ENCODE measurements around the gene SPNS2. TPM values are rescaled to one million over a fixed set of nuclear protein-coding genes. Genes with fewer than 3 reads are reported as not detected.

The SPNS2 gene
- total and polyA plus RNA-seq, 2 experiments from 2014 or later = 1.7 to 2.3 TPM

GRCh38 chr17:4573115-4573514 lies 74.4 kb downstream of the SPNS2 start:
- TF ChIP-seq STAT1 (IDR thresholded peaks at IDR 0.05; ENCODE audit: unreplicated experiment) = no peak
- no peak for TF ChIP-seq ZNF331 (CRISPR knock-in tag; IDR thresholded peaks at IDR 0.05; ENCODE audit: low read depth)
- TF ChIP-seq CREB1 (CRISPR knock-in tag; IDR thresholded peaks at IDR 0.05; ENCODE audit: low read depth) = no peak
- TF ChIP-seq, protein P1, sequence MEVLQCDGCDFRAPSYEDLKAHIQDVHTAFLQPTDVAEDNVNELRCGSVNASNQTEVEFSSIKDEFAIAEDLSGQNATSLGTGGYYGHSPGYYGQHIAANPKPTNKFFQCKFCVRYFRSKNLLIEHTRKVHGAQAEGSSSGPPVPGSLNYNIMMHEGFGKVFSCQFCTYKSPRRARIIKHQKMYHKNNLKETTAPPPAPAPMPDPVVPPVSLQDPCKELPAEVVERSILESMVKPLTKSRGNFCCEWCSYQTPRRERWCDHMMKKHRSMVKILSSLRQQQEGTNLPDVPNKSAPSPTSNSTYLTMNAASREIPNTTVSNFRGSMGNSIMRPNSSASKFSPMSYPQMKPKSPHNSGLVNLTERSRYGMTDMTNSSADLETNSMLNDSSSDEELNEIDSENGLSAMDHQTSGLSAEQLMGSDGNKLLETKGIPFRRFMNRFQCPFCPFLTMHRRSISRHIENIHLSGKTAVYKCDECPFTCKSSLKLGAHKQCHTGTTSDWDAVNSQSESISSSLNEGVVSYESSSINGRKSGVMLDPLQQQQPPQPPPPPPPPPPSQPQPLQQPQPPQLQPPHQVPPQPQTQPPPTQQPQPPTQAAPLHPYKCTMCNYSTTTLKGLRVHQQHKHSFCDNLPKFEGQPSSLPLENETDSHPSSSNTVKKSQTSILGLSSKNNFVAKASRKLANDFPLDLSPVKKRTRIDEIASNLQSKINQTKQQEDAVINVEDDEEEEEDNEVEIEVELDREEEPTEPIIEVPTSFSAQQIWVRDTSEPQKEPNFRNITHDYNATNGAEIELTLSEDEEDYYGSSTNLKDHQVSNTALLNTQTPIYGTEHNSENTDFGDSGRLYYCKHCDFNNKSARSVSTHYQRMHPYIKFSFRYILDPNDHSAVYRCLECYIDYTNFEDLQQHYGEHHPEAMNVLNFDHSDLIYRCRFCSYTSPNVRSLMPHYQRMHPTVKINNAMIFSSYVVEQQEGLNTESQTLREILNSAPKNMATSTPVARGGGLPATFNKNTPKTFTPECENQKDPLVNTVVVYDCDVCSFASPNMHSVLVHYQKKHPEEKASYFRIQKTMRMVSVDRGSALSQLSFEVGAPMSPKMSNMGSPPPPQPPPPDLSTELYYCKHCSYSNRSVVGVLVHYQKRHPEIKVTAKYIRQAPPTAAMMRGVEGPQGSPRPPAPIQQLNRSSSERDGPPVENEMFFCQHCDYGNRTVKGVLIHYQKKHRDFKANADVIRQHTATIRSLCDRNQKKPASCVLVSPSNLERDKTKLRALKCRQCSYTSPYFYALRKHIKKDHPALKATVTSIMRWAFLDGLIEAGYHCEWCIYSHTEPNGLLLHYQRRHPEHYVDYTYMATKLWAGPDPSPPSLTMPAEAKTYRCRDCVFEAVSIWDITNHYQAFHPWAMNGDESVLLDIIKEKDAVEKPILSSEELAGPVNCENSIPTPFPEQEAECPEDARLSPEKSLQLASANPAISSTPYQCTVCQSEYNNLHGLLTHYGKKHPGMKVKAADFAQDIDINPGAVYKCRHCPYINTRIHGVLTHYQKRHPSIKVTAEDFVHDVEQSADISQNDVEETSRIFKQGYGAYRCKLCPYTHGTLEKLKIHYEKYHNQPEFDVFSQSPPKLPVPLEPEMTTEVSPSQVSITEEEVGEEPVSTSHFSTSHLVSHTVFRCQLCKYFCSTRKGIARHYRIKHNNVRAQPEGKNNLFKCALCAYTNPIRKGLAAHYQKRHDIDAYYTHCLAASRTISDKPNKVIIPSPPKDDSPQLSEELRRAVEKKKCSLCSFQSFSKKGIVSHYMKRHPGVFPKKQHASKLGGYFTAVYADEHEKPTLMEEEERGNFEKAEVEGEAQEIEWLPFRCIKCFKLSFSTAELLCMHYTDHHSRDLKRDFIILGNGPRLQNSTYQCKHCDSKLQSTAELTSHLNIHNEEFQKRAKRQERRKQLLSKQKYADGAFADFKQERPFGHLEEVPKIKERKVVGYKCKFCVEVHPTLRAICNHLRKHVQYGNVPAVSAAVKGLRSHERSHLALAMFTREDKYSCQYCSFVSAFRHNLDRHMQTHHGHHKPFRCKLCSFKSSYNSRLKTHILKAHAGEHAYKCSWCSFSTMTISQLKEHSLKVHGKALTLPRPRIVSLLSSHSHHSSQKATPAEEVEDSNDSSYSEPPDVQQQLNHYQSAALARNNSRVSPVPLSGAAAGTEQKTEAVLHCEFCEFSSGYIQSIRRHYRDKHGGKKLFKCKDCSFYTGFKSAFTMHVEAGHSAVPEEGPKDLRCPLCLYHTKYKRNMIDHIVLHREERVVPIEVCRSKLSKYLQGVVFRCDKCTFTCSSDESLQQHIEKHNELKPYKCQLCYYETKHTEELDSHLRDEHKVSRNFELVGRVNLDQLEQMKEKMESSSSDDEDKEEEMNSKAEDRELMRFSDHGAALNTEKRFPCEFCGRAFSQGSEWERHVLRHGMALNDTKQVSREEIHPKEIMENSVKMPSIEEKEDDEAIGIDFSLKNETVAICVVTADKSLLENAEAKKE (CRISPR knock-in tag; IDR thresholded peaks at IDR 0.05) = no peak
- no peak for TF ChIP-seq ZNF114 (CRISPR knock-in tag; IDR thresholded peaks at IDR 0.05)
- TF ChIP-seq EZH2phosphoT487 (IDR thresholded peaks at IDR 0.05; ENCODE audit: unreplicated experiment) = no peak
- TF ChIP-seq JUNB (IDR thresholded peaks at IDR 0.05; ENCODE audit: unreplicated experiment) = no peak
- no peak for TF ChIP-seq POLR2AphosphoS5 (IDR thresholded peaks at IDR 0.05; ENCODE audit: low read depth)
- no peak for TF ChIP-seq EZH2 (IDR thresholded peaks at IDR 0.05; ENCODE audit: low read depth, unreplicated experiment)
- no peaks in the 10 kb centered on the region for H3K27me3 ChIP-seq (ENCODE audit: insufficient read depth)
- no peak overlapping the region for H3K27ac ChIP-seq (ENCODE audit: low read depth)
- no peaks in the 10 kb centered on the region for H3K9me2 ChIP-seq (ENCODE audit: insufficient read depth)
- Mint-ChIP-seq H3K27ac (no peak overlapping the region), H3K4me1 (peaks cover 40% of the 10 kb centered on the region), H3K27me3 (ENCODE audit: insufficient read depth, low read depth, poor library complexity) (peaks cover 6% of the 10 kb centered on the region), H3K36me3 (ENCODE audit: low read depth) (peaks cover 3% of the 10 kb centered on the region; the same call in 1 of the 3 replicates), H3K4me3 (no peak overlapping the region), H3K9me3 (peaks cover 5% of the 10 kb centered on the region; the same call in 2 of the 3 replicates)
- H3K36me3 ChIP-seq (ENCODE audit: insufficient read depth) = no peaks in the 10 kb centered on the region
- H3K4me2 ChIP-seq = no peak overlapping the region
- no peak for ATAC-seq
- H3K4me1 ChIP-seq (ENCODE audit: insufficient read depth) = peaks cover 22% of the 10 kb centered on the region
- no peak overlapping the region for H2AFZ ChIP-seq
- no peaks in the 10 kb centered on the region for H3F3A ChIP-seq (replicated peaks; ENCODE audit: low read depth)
- no peak for DNase-seq (ENCODE audit: low spot score)
- H3K4me3 ChIP-seq = no peak overlapping the region
- no peaks in the 10 kb centered on the region for H4K20me1 ChIP-seq (replicated peaks; ENCODE audit: insufficient read depth)
- H3K79me2 ChIP-seq (replicated peaks; ENCODE audit: insufficient read depth) = no peaks in the 10 kb centered on the region

All from GM23338 (cell line).